GM12878 (cell line): ENCODE results near the gene SBF2. TPM values are rescaled to one million over a fixed set of nuclear protein-coding genes. Genes with fewer than 3 reads are reported as not detected.

ENCODE experiments used
- ATAC-seq: fragments of 200-7000 bp; cut with Tn5 transposase; 3 replicates; pipeline ENCODE4 v1.9.1; 2020; ENCODE audit warnings: mild to moderate bottlenecking, moderate library complexity
- BruUV-seq: library from RNA; stranded (reverse); fragments of 400-500 nt; replicated peaks from 2 replicates; lab custom pipeline; 2021; lab: Mats Ljungman, UMichigan
- CTCF ChIA-PET: fragments of 300-600 bp; sonication (Branson Sonifier 250); formaldehyde crosslinking; extraction: SDS; loops from one replicate; lab custom pipeline; 2021; ENCODE audit warnings: inconsistent platforms; lab: Yijun Ruan, JAX
- POLR2A ChIA-PET: fragments of 350-600 bp; formaldehyde crosslinking; extraction: SDS; loops from one replicate; lab custom pipeline; 2021; ENCODE audit warnings: inconsistent platforms; lab: Charles Lee
- RAD21 ChIA-PET: fragments of 300-600 bp; sonication (Branson Sonifier 250); formaldehyde crosslinking; loops from one replicate; lab custom pipeline; 2023; ENCODE audit warnings: antibody characterized with exemption; ENCODE audit not compliant: unreplicated experiment; lab: Charles Lee
- SMC1A ChIA-PET: fragments of 300-600 bp; sonication (Branson Sonifier 250); formaldehyde crosslinking; loops from one replicate; lab custom pipeline; 2023; ENCODE audit not compliant: unreplicated experiment, uncharacterized antibody; lab: Charles Lee
- DNase-seq: peaks from one replicate; pipeline ENCODE4 v3.0.0-alpha.2; 2011; ENCODE audit warnings: low read depth, low spot score
- FAIRE-seq: peaks from 3 replicates; lab custom pipeline; 2011; peaks lifted over from hg19 to GRCh38; lab: Jason Lieb, UNC
- H2AFZ ChIP-seq: 2 replicates; pipeline ENCODE4 v1.6.0; 2011; ENCODE audit warnings: low read depth, low read length, control low read depth; ENCODE audit not compliant: control insufficient read depth
- H3K27ac ChIP-seq: 2 replicates; pipeline ENCODE4 v1.5.1; 2011; ENCODE audit warnings: control low read depth; ENCODE audit not compliant: control insufficient read depth, insufficient read depth
- H3K27me3 ChIP-seq, 2 experiments: replicated peaks in 1 of 2; 2 replicates each; pipeline versions ENCODE4 v1.6.0 to v1.6.1; 2011; ENCODE audit warnings: low read length in 1 of 2; ENCODE audit not compliant: control insufficient read depth in 2 of 2, insufficient read depth in 2 of 2
- H3K36me3 ChIP-seq, 2 experiments: 2 replicates each; pipeline ENCODE4 v1.5.1; 2011; ENCODE audit warnings: low read length in 1 of 2; ENCODE audit not compliant: control insufficient read depth in 2 of 2, insufficient read depth in 2 of 2
- H3K4me1 ChIP-seq: 2 replicates; pipeline ENCODE4 v1.6.1; 2011; ENCODE audit warnings: mild to moderate bottlenecking, low read length, moderate library complexity, mixed read lengths; ENCODE audit not compliant: control insufficient read depth, insufficient read depth
- H3K4me2 ChIP-seq: 2 replicates; pipeline ENCODE4 v1.6.0; 2011; ENCODE audit warnings: control low read depth; ENCODE audit not compliant: control insufficient read depth, insufficient read depth
- H3K4me3 ChIP-seq: fragments of 200-600 bp; sonication (generic); 2 replicates; pipeline ENCODE4 v1.5.1; 2016
- H3K79me2 ChIP-seq: 2 replicates; pipeline ENCODE4 v1.6.0; 2011; ENCODE audit warnings: low read length; ENCODE audit not compliant: control insufficient read depth, insufficient read depth
- H3K9ac ChIP-seq: 2 replicates; pipeline ENCODE4 v1.8.0; 2011; ENCODE audit warnings: low read length, control low read depth, mixed read lengths; ENCODE audit not compliant: control insufficient read depth, insufficient read depth
- H3K9me3 ChIP-seq: replicated peaks from 3 replicates; pipeline ENCODE4 v1.5.1; 2011; ENCODE audit warnings: mild to moderate bottlenecking, low read length; ENCODE audit not compliant: control insufficient read depth, insufficient read depth
- H4K20me1 ChIP-seq: 2 replicates; pipeline ENCODE4 v1.6.0; 2011; ENCODE audit not compliant: control insufficient read depth, insufficient read depth
- BACH1 ChIP-seq: fragments of 450-650 bp; IDR thresholded peaks from 2 replicates; pipeline ENCODE4 v1.6.1; 2017; ENCODE audit warnings: mild to moderate bottlenecking, borderline replicate concordance
- BHLHE40 ChIP-seq, 2 experiments: fragments of 450-650 bp in 1 of 2; IDR thresholded peaks; 2 replicates each; pipeline ENCODE4 v1.6.1; 2011 to 2017; ENCODE audit warnings: low read depth in 2 of 2, borderline replicate concordance in 1 of 2, improper control_type of control experiment in 1 of 2, low read length in 1 of 2, mild to moderate bottlenecking in 1 of 2
- CREB1 ChIP-seq: IDR thresholded peaks from 2 replicates; pipeline ENCODE4 v1.6.1; 2012; ENCODE audit warnings: low read depth, mild to moderate bottlenecking, inconsistent platforms
- DPF2 ChIP-seq: fragments of 450-650 bp; IDR thresholded peaks from 2 replicates; pipeline ENCODE4 v1.6.1; 2017; ENCODE audit warnings: mild to moderate bottlenecking
- ELK1 ChIP-seq: IDR thresholded peaks from 2 replicates; pipeline ENCODE4 v1.6.1; 2012; ENCODE audit warnings: low read depth, low read length, improper control_type of control experiment
- IRF4 ChIP-seq: IDR thresholded peaks from 2 replicates; pipeline ENCODE4 v1.6.1; 2011; ENCODE audit warnings: low read depth, low read length
- NKRF ChIP-seq: fragments of 450-650 bp; conservative IDR thresholded peaks from 2 replicates; pipeline ENCODE4 v1.6.1; 2017; ENCODE audit warnings: mild to moderate bottlenecking, moderate library complexity
- RELB ChIP-seq: fragments of 450-650 bp; IDR thresholded peaks from 2 replicates; pipeline ENCODE4 v1.6.1; 2017; ENCODE audit warnings: low read depth, mild to moderate bottlenecking, moderate library complexity
- REST ChIP-seq: IDR thresholded peaks from 2 replicates; pipeline ENCODE4 v1.6.1; 2012; ENCODE audit warnings: mild to moderate bottlenecking, low read depth, low read length
- TARDBP ChIP-seq: IDR thresholded peaks from 2 replicates; pipeline ENCODE4 v1.6.1; 2016; ENCODE audit warnings: borderline replicate concordance
- ZBTB4 ChIP-seq: fragments of 450-650 bp; formaldehyde crosslinking; IDR thresholded peaks from 2 replicates; pipeline ENCODE4 v1.4.0; 2022; ENCODE audit warnings: mild to moderate bottlenecking, moderate library complexity
- ZNF217 ChIP-seq: fragments of 450-650 bp; IDR thresholded peaks from 2 replicates; pipeline ENCODE4 v1.6.1; 2017; ENCODE audit warnings: antibody characterized with exemption, mild to moderate bottlenecking
- ZNF622 ChIP-seq: fragments of 450-650 bp; IDR thresholded peaks from 2 replicates; pipeline ENCODE4 v1.6.1; 2017; ENCODE audit warnings: mild to moderate bottlenecking, inconsistent platforms
- WGBS: methylation state at CpG from one replicate; pipeline ENCODE4 v1.1.6; 2016; ENCODE audit warnings: low lambda C conversion rate; ENCODE audit not compliant: insufficient replicate concordance, insufficient coverage; ENCODE audit errors: missing lambda C conversion rate; 5-methylcytosine and 5-hydroxymethylcytosine counted together
- in situ Hi-C: fragments of 300-500 bp; cut with MboI; formaldehyde crosslinking; loops from 9 replicates; pipeline ENCODE4 v1.14.3; 2018; ENCODE audit warnings: mixed read lengths
- intact Hi-C: fragments of 100-400 bp; cut with micrococcal nuclease; formaldehyde crosslinking; loops from one replicate; pipeline ENCODE4 v1.14.2; 2022; ENCODE audit not compliant: unreplicated experiment
- polyA plus RNA-seq, 11 experiments: library from polyadenylated mRNA; depleted of rRNA in 4 of 11; unstranded in 6 of 11; stranded (reverse) in 5 of 11; fragments of >200 nt; fragmentation: Nextera tagmentation in 4 of 11; fragmentation: Illumina TruSeq in 1 of 11; extraction: Ambion mirVana in 4 of 11; extraction: Trizol in 1 of 11; gene quantifications; 1 replicate in 1 of 11; 2 replicates in 10 of 11; pipeline versions ENCODE4 v1.2.1 to v1.2.3, GENCODE V29; 2011 to 2016; ENCODE audit warnings: inconsistent platforms in 2 of 11, missing spikeins in 2 of 11, low read depth in 1 of 11
- total RNA-seq, 4 experiments: library from RNA; depleted of rRNA in 3 of 4; stranded (reverse); fragments of >200 nt in 3 of 4; fragmentation: Illumina TruSeq in 1 of 4; extraction: Trizol in 1 of 4; gene quantifications; 2 replicates each; pipeline versions ENCODE4 v1.2.1 to v1.2.3, GENCODE V29; 2013 to 2021

Gene SBF2
- total and polyA plus RNA-seq, 10 of the 15 experiments (the other 5 are each of a cell fraction or from before 2014, with no cell fraction given) = 0.24 to 2.3 (median 1.1) TPM

- H3K79me2 ChIP-seq = no peaks in the 10 kb centered on the region
- H3K27ac ChIP-seq = no peak overlapping the region
- no peaks in the 10 kb centered on the region for H4K20me1 ChIP-seq
- H3K4me3 ChIP-seq = no peak overlapping the region
- no peak for FAIRE-seq
- no peak for ATAC-seq
- no peak overlapping the region for H3K9ac ChIP-seq
- no TSS peak for BruUV-seq
- in situ Hi-C loops = no loop called here
- H3K36me3 ChIP-seq = no peaks in the 10 kb centered on the region
- ChIA-PET SMC1A (interaction anchor here (2.3 kb wide), 1 partner anchor 247 kb away, joined by 6 read pairs; no protein-coding TSS in a partner anchor), CTCF (interaction anchor here (0.9 to 2.1 kb wide), 2 partner anchors 212 to 294 kb away, joined by 3 to 6 read pairs; no protein-coding TSS in a partner anchor), RAD21 (no interaction called here), POLR2A (no interaction called here)
- no peaks in the 10 kb centered on the region for H3K9me3 ChIP-seq
- no peak overlapping the region for H2AFZ ChIP-seq
- 65% methylated on average over 2 of the region's 2 CpGs for WGBS
- no peaks in the 10 kb centered on the region for H3K4me1 ChIP-seq
- no peaks in the 10 kb centered on the region for H3K27me3 ChIP-seq
- no peak overlapping the region for H3K4me2 ChIP-seq
- intact Hi-C loops = no loop called here
- no peak for DNase-seq
- TF ChIP-seq RELB = no peak
- TF ChIP-seq ZNF622 = no peak
- no peak for TF ChIP-seq ZNF217
- TF ChIP-seq NKRF = no peak
- no peak for TF ChIP-seq BACH1
- TF ChIP-seq ZBTB4 (CRISPR knock-in tag) = no peak
- no peak for TF ChIP-seq CREB1
- TF ChIP-seq DPF2 = no peak
- no peak for TF ChIP-seq REST
- TF ChIP-seq ELK1 = no peak
- no peak for TF ChIP-seq IRF4
- no peak for TF ChIP-seq TARDBP
- no peak for TF ChIP-seq BHLHE40 (IDR thresholded peaks at IDR 0.05; ENCODE audit: borderline replicate concordance in 1 of 2, low read depth in 2 of 2, low read length in 1 of 2)
Observed at GRCh38 chr11:10075141-10075540, 218.9 kb downstream of the SBF2 start.
